Keratinocyte (primary cell): Measurements from ENCODE around the gene STEAP3. TPM values are rescaled to one million over a fixed set of nuclear protein-coding genes. Genes with fewer than 3 reads are reported as not detected.

ENCODE experiments used
- DNase-seq: peaks from one replicate; pipeline ENCODE4 v3.0.0-alpha.2; 2011; ENCODE audit warnings: low read depth, missing footprints, low spot score
- FAIRE-seq: peaks from 2 replicates; lab custom pipeline; 2011; peaks lifted over from hg19 to GRCh38; lab: Jason Lieb, UNC
- H2AFZ ChIP-seq: 2 replicates; pipeline ENCODE4 v1.6.0; 2012; ENCODE audit warnings: low read length, control low read depth, inconsistent platforms; ENCODE audit not compliant: control insufficient read depth
- H3K27ac ChIP-seq: 2 replicates; pipeline ENCODE4 v1.5.1; 2011; ENCODE audit warnings: low read length; ENCODE audit not compliant: control insufficient read depth, insufficient read depth
- H3K27me3 ChIP-seq: 3 replicates; pipeline ENCODE4 v1.6.0; 2011; ENCODE audit warnings: low read length; ENCODE audit not compliant: control insufficient read depth, insufficient read depth; ENCODE audit errors: extremely low read depth
- H3K36me3 ChIP-seq, 2 experiments: 2 replicates in 1 of 2; 3 replicates in 1 of 2; pipeline ENCODE4 v1.5.1; 2011; ENCODE audit warnings: low read length in 2 of 2, mild to moderate bottlenecking in 1 of 2; ENCODE audit not compliant: control insufficient read depth in 2 of 2, insufficient read depth in 2 of 2; ENCODE audit errors: extremely low read depth in 1 of 2
- H3K4me1 ChIP-seq: 3 replicates; pipeline ENCODE4 v1.5.1; 2011; ENCODE audit warnings: low read length; ENCODE audit not compliant: control insufficient read depth, insufficient read depth; ENCODE audit errors: extremely low read depth
- H3K4me2 ChIP-seq: 3 replicates; pipeline ENCODE4 v1.6.0; 2011; ENCODE audit warnings: low read depth, low read length; ENCODE audit not compliant: control insufficient read depth, insufficient read depth; ENCODE audit errors: extremely low read depth
- H3K4me3 ChIP-seq, 3 experiments: fragments of 200-600 bp in 1 of 3; sonication (generic) in 1 of 3; 2 replicates in 2 of 3; 3 replicates in 1 of 3; pipeline ENCODE4 v1.5.1; 2011 to 2016; ENCODE audit warnings: low read length in 3 of 3, mild to moderate bottlenecking in 3 of 3, control low read depth in 2 of 3, inconsistent platforms in 1 of 3, low read depth in 1 of 3, mixed read lengths in 1 of 3, mixed run types in 1 of 3, moderate library complexity in 1 of 3; ENCODE audit not compliant: control insufficient read depth in 2 of 3, insufficient read depth in 2 of 3; ENCODE audit errors: extremely low read depth in 1 of 3
- H3K79me2 ChIP-seq: 2 replicates; pipeline ENCODE4 v1.6.0; 2012; ENCODE audit warnings: low read length; ENCODE audit not compliant: control insufficient read depth, insufficient read depth
- H3K9ac ChIP-seq: 3 replicates; pipeline ENCODE4 v1.6.0; 2011; ENCODE audit warnings: low read length; ENCODE audit not compliant: control insufficient read depth, insufficient read depth; ENCODE audit errors: extremely low read depth
- H3K9me1 ChIP-seq: 3 replicates; pipeline ENCODE4 v1.6.0; 2011; ENCODE audit warnings: low read length; ENCODE audit not compliant: control insufficient read depth, insufficient read depth; ENCODE audit errors: extremely low read depth
- H3K9me3 ChIP-seq: 2 replicates; pipeline ENCODE4 v1.5.1; 2012; ENCODE audit warnings: low read depth, low read length; ENCODE audit not compliant: control insufficient read depth
- H4K20me1 ChIP-seq: 3 replicates; pipeline ENCODE4 v1.6.0; 2011; ENCODE audit warnings: low read length; ENCODE audit not compliant: control insufficient read depth, insufficient read depth; ENCODE audit errors: extremely low read depth
- EZH2 ChIP-seq: IDR thresholded peaks from one replicate; pipeline ENCODE4 v1.6.1; 2012; ENCODE audit warnings: inconsistent platforms, mild to moderate bottlenecking, low read length, moderate library complexity
- dilution Hi-C: fragments of 300-500 bp; cut with MboI; formaldehyde crosslinking; loops from one replicate; pipeline ENCODE4 v1.7.0; 2020; ENCODE audit warnings: low sequenced_read_pairs; ENCODE audit not compliant: extremely low pct_ligation_motif_present
- polyA plus RNA-seq, 5 experiments: library from polyadenylated mRNA; depleted of rRNA in 3 of 5; stranded (reverse) in 3 of 5; stranded (forward) in 1 of 5; unstranded in 1 of 5; fragments of >200 nt; gene quantifications; 1 replicate in 1 of 5; 2 replicates in 3 of 5; 3 replicates in 1 of 5; pipeline versions ENCODE4 v1.2.1 to v1.2.3, GENCODE V29; 2011 to 2012; ENCODE audit warnings: missing spikeins in 2 of 5, low read depth in 1 of 5, low replicate concordance in 1 of 5
- TF ChIP-seq, protein P1 (sequence below), 3 experiments: IDR thresholded peaks in 1 of 3; conservative IDR thresholded peaks in 1 of 3; optimal IDR thresholded peaks in 1 of 3; 2 replicates in 2 of 3; 3 replicates in 1 of 3; pipeline versions ENCODE3 to v1.5.1; 2011; ENCODE audit warnings: low read length in 3 of 3, mild to moderate bottlenecking in 3 of 3, moderate library complexity in 2 of 3, control low read depth in 1 of 3, inconsistent platforms in 1 of 3; ENCODE audit not compliant: insufficient read depth in 2 of 3; ENCODE audit errors: extremely low read depth in 1 of 3

Gene STEAP3
- polyA plus RNA-seq, 1 donor (not counting 4 experiments of a cell fraction or from before 2014, with no cell fraction given), result 19.9 TPM

DNA sequence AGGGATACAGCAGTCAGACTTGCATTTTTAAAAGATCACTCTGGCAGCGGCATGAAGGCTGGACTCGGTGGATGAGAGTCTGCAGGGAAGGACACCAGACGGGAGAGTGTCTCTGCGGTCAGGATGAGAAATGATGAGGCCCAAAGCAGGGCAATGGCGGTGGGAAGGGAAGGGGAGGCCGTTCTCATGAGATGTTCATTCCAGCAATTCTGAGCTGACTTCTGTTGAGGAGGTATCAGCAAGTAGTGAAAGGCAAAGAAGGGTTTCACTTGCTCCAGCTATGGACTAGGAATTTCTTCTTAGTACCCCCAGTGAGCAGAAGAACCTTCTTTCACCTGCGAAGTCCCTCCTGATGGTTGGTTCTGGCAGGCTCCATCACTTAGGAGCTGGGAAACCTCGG is 63.0 kb downstream of the STEAP3 start:
- Histone ChIP-seq H3K36me3 (no peaks in the 10 kb centered on the region), H3K27ac (no peak overlapping the region), H3K9me3 (no peaks in the 10 kb centered on the region), H3K4me3 (no peak overlapping the region), H2AFZ (no peak overlapping the region), H3K4me1 (peaks cover 8% of the 10 kb centered on the region), H3K27me3 (no peaks in the 10 kb centered on the region), H3K9me1 (no peaks in the 10 kb centered on the region), H3K4me2 (no peak overlapping the region), H3K79me2 (no peaks in the 10 kb centered on the region), H3K9ac (no peak overlapping the region), H4K20me1 (no peaks in the 10 kb centered on the region)
- no peak for DNase-seq
- FAIRE-seq, result no peak
- dilution Hi-C loops, result no loop called here
- no peak for TF ChIP-seq EZH2
- TF ChIP-seq, protein P1, sequence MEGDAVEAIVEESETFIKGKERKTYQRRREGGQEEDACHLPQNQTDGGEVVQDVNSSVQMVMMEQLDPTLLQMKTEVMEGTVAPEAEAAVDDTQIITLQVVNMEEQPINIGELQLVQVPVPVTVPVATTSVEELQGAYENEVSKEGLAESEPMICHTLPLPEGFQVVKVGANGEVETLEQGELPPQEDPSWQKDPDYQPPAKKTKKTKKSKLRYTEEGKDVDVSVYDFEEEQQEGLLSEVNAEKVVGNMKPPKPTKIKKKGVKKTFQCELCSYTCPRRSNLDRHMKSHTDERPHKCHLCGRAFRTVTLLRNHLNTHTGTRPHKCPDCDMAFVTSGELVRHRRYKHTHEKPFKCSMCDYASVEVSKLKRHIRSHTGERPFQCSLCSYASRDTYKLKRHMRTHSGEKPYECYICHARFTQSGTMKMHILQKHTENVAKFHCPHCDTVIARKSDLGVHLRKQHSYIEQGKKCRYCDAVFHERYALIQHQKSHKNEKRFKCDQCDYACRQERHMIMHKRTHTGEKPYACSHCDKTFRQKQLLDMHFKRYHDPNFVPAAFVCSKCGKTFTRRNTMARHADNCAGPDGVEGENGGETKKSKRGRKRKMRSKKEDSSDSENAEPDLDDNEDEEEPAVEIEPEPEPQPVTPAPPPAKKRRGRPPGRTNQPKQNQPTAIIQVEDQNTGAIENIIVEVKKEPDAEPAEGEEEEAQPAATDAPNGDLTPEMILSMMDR (optimal IDR thresholded peaks at IDR 0.05 in 1 of 3, IDR thresholded peaks at IDR 0.05 in 1 of 3, conservative IDR thresholded peaks at IDR 0.05 in 1 of 3; ENCODE audit: extremely low read depth in 1 of 3, insufficient read depth in 2 of 3, low read length in 3 of 3), result no peak

DNA sequence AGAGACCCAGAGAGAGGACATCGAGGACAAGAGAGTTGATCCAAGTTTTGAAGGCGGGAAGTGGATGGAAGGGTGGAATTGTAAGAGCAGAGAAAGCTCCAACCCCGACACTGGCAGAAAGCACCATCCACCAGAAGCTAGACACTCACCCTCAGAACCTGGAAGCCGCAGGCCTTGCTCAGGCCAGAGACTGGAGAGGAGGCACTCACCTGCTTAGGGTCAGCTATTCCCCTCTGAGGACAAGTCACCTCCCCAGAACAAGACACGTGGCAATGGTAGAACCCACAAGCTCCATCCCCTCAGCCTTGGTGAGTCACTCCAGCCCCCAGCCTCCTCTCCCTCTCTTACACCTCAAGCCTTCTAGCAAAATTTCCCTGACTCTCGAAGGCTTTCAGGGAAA is 64.9 kb downstream of the STEAP3 start:
- no peak overlapping the region for H3K27ac ChIP-seq
- no peaks in the 10 kb centered on the region for H3K36me3 ChIP-seq
- no peak for TF ChIP-seq EZH2
- TF ChIP-seq, protein P1 (optimal IDR thresholded peaks at IDR 0.05 in 1 of 3, IDR thresholded peaks at IDR 0.05 in 1 of 3, conservative IDR thresholded peaks at IDR 0.05 in 1 of 3; ENCODE audit: extremely low read depth in 1 of 3, insufficient read depth in 2 of 3, low read length in 3 of 3), result no peak
- no peak overlapping the region for H3K9ac ChIP-seq
- H3K79me2 ChIP-seq, result no peaks in the 10 kb centered on the region
- H3K4me1 ChIP-seq, result peaks cover 8% of the 10 kb centered on the region
- no peak overlapping the region for H3K4me3 ChIP-seq
- no peak overlapping the region for H2AFZ ChIP-seq
- no peaks in the 10 kb centered on the region for H4K20me1 ChIP-seq
- no peak overlapping the region for H3K4me2 ChIP-seq
- no peaks in the 10 kb centered on the region for H3K9me1 ChIP-seq
- no peaks in the 10 kb centered on the region for H3K9me3 ChIP-seq
- FAIRE-seq (no peak), DNase-seq (no peak)
- H3K27me3 ChIP-seq, result no peaks in the 10 kb centered on the region
- dilution Hi-C loops, result no loop called here
